ENCODE results near the gene COX20. TPM values are rescaled to one million over a fixed set of nuclear protein-coding genes. Genes with fewer than 3 reads are reported as not detected.
A peak's percentile ranks its signal among the peaks of the same experiment; 100 is the strongest.

The COX20 gene
- total and polyA plus RNA-seq, 10 of the 15 experiments (the other 5 are each of a cell fraction or from before 2014, with no cell fraction given): 22.8 to 112 (median 52.7) TPM

- no peak for TF ChIP-seq MYB (IDR thresholded peaks at IDR 0.05; ENCODE audit: borderline replicate concordance, low read depth, low read length)
- TF ChIP-seq CBFB (IDR thresholded peaks at IDR 0.05; ENCODE audit: low read depth): peak; percentile 74
- no peak for TF ChIP-seq CEBPB (IDR thresholded peaks at IDR 0.05; ENCODE audit: borderline replicate concordance in 1 of 2, low read depth in 2 of 2, low read length in 2 of 2)
- TF ChIP-seq USF1 (IDR thresholded peaks at IDR 0.05; ENCODE audit: borderline replicate concordance, extremely low read length, insufficient read depth, low read depth, low read length): no peak
- TF ChIP-seq SUPT20H (IDR thresholded peaks at IDR 0.05; ENCODE audit: borderline replicate concordance, control insufficient read depth, low read depth, low read length): no peak
- TF ChIP-seq SREBF1 (IDR thresholded peaks at IDR 0.05; ENCODE audit: low read length): no peak
- peak; percentile 99 for TF ChIP-seq POLR2A (IDR thresholded peaks at IDR 0.05; ENCODE audit: low read depth, low read length)
- peak; percentile 38; the same call in 1 of the 2 replicates for TF ChIP-seq HCFC1 (IDR thresholded peaks at IDR 0.05; ENCODE audit: low read length)
- TF ChIP-seq RELB (IDR thresholded peaks at IDR 0.05; ENCODE audit: low read depth): peak; percentile 58; the same call in 1 of the 2 replicates
- no peak for TF ChIP-seq ZNF217 (IDR thresholded peaks at IDR 0.05)
- no peak for TF ChIP-seq CBX3 (IDR thresholded peaks at IDR 0.05; ENCODE audit: borderline replicate concordance, low read depth)
- TF ChIP-seq TBL1XR1 (IDR thresholded peaks at IDR 0.05; ENCODE audit: low read depth, low read length): no peak
- TF ChIP-seq STAT3 (IDR thresholded peaks at IDR 0.05; ENCODE audit: low read depth, low read length): no peak
- TF ChIP-seq POLR2AphosphoS2 (IDR thresholded peaks at IDR 0.05; ENCODE audit: low read depth, low read length): peak; percentile 93
- TF ChIP-seq PKNOX1 (IDR thresholded peaks at IDR 0.05): peak; percentile 49
- no peak for TF ChIP-seq PBX3 (IDR thresholded peaks at IDR 0.05; ENCODE audit: insufficient replicate concordance, low read depth, low read length)
- TF ChIP-seq RAD51 (IDR thresholded peaks at IDR 0.05): no peak
- TF ChIP-seq KAT2A (conservative IDR thresholded peaks at IDR 0.05; ENCODE audit: control insufficient read depth, low read depth, low read length): no peak
- peak; percentile 84 for TF ChIP-seq YY1 (IDR thresholded peaks at IDR 0.05; ENCODE audit: low read depth, low read length)
- TF ChIP-seq POU2F2 (IDR thresholded peaks at IDR 0.05; ENCODE audit: borderline replicate concordance, low read depth, low read length): peak; percentile 71; the same call in 1 of the 3 replicates
- no peak for TF ChIP-seq NFYA (IDR thresholded peaks at IDR 0.05; ENCODE audit: borderline replicate concordance, low read depth, low read length)
- TF ChIP-seq CREB1 (IDR thresholded peaks at IDR 0.05; ENCODE audit: low read depth): peak; percentile 83
- TF ChIP-seq SKIL (IDR thresholded peaks at IDR 0.05; ENCODE audit: low read depth, poor library complexity, severe bottlenecking): no peak
- peak; percentile 91; the same call in 1 of the 2 replicates for TF ChIP-seq SMAD5 (IDR thresholded peaks at IDR 0.05; ENCODE audit: low read depth)
These were observed 29.0 kb downstream of the COX20 start, which contains the start of gene HNRNPU (continued) for GRCh38 chr1:244864253-244865027.
